Hepatocyte (in vitro differentiated cells): ENCODE data around the gene CHPT1. TPM values are rescaled to one million over a fixed set of nuclear protein-coding genes. Genes with fewer than 3 reads are reported as not detected.

Source experiments
- DNase-seq: peaks from one replicate; pipeline ENCODE4 v3.0.0-alpha.2; 2016; ENCODE audit warnings: low spot score
- H2AFZ ChIP-seq: fragments of 200-600 bp; sonication (generic); 2 replicates; pipeline ENCODE4 v1.6.0; 2016; ENCODE audit warnings: antibody characterized with exemption, mild to moderate bottlenecking
- H3K27ac ChIP-seq: fragments of 200-600 bp; sonication (generic); 2 replicates; pipeline ENCODE4 v1.5.1; 2016; ENCODE audit warnings: mild to moderate bottlenecking
- H3K27me3 ChIP-seq: fragments of 200-600 bp; sonication (generic); 2 replicates; pipeline ENCODE4 v1.6.1; 2016
- H3K36me3 ChIP-seq: fragments of 200-600 bp; sonication (generic); replicated peaks from 2 replicates; pipeline ENCODE4 v1.5.1; 2016; ENCODE audit warnings: low read depth; ENCODE audit not compliant: insufficient read depth
- H3K4me1 ChIP-seq: fragments of 200-600 bp; sonication (generic); 2 replicates; pipeline ENCODE4 v1.5.1; 2016; ENCODE audit warnings: mild to moderate bottlenecking, moderate library complexity; ENCODE audit not compliant: insufficient read depth
- H3K4me2 ChIP-seq: fragments of 200-600 bp; sonication (generic); 2 replicates; pipeline ENCODE4 v1.6.0; 2016
- H3K4me3 ChIP-seq: fragments of 200-600 bp; sonication (generic); 2 replicates; pipeline ENCODE4 v1.5.1; 2016; ENCODE audit warnings: mild to moderate bottlenecking
- H3K79me2 ChIP-seq: fragments of 200-600 bp; sonication (generic); 2 replicates; pipeline ENCODE4 v1.6.0; 2017; ENCODE audit warnings: mild to moderate bottlenecking
- H3K9me2 ChIP-seq: fragments of 200-600 bp; sonication (generic); replicated peaks from 2 replicates; pipeline ENCODE4 v1.6.0; 2017; ENCODE audit warnings: mild to moderate bottlenecking; ENCODE audit not compliant: insufficient read depth
- H3K9me3 ChIP-seq: fragments of 200-600 bp; sonication (generic); 2 replicates; pipeline ENCODE4 v1.5.1; 2016; ENCODE audit warnings: low read depth, mild to moderate bottlenecking
- H4K20me1 ChIP-seq: fragments of 200-600 bp; sonication (generic); 2 replicates; pipeline ENCODE4 v1.6.0; 2016; ENCODE audit warnings: mild to moderate bottlenecking; ENCODE audit not compliant: insufficient read depth, poor library complexity, severe bottlenecking
- EZH2 ChIP-seq: fragments of 200-600 bp; sonication (generic); IDR thresholded peaks from 2 replicates; pipeline ENCODE4 v1.6.1; 2016; ENCODE audit warnings: antibody characterized with exemption, mild to moderate bottlenecking, borderline replicate concordance
- EZH2phosphoT487 ChIP-seq: fragments of 200-600 bp; sonication (generic); IDR thresholded peaks from one replicate; pipeline ENCODE4 v1.6.1; 2018; ENCODE audit warnings: antibody characterized with exemption, mild to moderate bottlenecking, low read depth, moderate library complexity; ENCODE audit not compliant: unreplicated experiment, severe bottlenecking
- WGBS: methylation state at CpG from one replicate; pipeline ENCODE4 v1.1.6; 2016; ENCODE audit warnings: low lambda C conversion rate; ENCODE audit errors: missing lambda C conversion rate; 5-methylcytosine and 5-hydroxymethylcytosine counted together
- polyA plus RNA-seq: library from polyadenylated mRNA; unstranded; fragments of >200 nt; fragmentation: Nextera tagmentation; extraction: Ambion mirVana; gene quantifications from 2 replicates; pipeline ENCODE4 v1.2.1, GENCODE V29; 2016
- small RNA-seq: library from RNA; depleted of rRNA; stranded (forward); fragments of <200 nt; gene quantifications from one replicate; pipeline ENCODE3, GENCODE V24; 2014
- total RNA-seq: library from RNA; depleted of rRNA; stranded (reverse); fragments of >200 nt; gene quantifications from 2 replicates; pipeline ENCODE4 v1.2.3, GENCODE V29; 2014
- TF ChIP-seq, protein P1 (sequence below): fragments of 200-600 bp; sonication (generic); IDR thresholded peaks from 2 replicates; pipeline ENCODE4 v1.5.1; 2016; ENCODE audit warnings: antibody characterized with exemption, mild to moderate bottlenecking; ENCODE audit not compliant: poor library complexity

CHPT1 gene
- total and polyA plus RNA-seq, 2 experiments from 2014 or later, result 92.3 to 127 TPM

DNA sequence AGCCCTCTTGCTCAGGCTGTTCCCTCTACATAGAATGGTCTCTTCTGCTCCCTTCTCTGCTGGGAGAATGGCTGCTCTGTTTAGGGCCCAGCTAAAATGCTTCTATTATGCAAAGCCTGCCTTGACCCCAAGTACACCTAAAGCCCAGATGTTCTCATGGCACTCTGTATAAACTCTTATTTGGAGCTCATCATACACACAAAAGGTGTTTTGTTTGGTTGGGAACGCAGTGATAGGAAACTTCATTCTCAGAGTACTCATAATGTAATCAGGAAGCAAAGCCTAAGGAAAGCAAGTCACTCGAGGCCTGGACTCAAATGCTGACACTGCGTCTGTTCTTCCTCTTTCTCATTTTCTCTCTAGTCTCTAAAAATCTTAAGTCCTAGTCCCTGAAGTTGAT is 80.0 kb downstream of the CHPT1 start:
- H3K4me1 ChIP-seq, result peaks cover 7% of the 10 kb centered on the region
- H3K9me3 ChIP-seq, result no peaks in the 10 kb centered on the region
- no peaks in the 10 kb centered on the region for H3K27me3 ChIP-seq
- TF ChIP-seq EZH2 (no peak), EZH2phosphoT487 (no peak)
- TF ChIP-seq, protein P1, sequence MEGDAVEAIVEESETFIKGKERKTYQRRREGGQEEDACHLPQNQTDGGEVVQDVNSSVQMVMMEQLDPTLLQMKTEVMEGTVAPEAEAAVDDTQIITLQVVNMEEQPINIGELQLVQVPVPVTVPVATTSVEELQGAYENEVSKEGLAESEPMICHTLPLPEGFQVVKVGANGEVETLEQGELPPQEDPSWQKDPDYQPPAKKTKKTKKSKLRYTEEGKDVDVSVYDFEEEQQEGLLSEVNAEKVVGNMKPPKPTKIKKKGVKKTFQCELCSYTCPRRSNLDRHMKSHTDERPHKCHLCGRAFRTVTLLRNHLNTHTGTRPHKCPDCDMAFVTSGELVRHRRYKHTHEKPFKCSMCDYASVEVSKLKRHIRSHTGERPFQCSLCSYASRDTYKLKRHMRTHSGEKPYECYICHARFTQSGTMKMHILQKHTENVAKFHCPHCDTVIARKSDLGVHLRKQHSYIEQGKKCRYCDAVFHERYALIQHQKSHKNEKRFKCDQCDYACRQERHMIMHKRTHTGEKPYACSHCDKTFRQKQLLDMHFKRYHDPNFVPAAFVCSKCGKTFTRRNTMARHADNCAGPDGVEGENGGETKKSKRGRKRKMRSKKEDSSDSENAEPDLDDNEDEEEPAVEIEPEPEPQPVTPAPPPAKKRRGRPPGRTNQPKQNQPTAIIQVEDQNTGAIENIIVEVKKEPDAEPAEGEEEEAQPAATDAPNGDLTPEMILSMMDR, result no peak
- no peaks in the 10 kb centered on the region for H3K36me3 ChIP-seq
- no peak overlapping the region for H3K4me3 ChIP-seq
- no peaks in the 10 kb centered on the region for H4K20me1 ChIP-seq
- H3K27ac ChIP-seq, result no peak overlapping the region
- 82% methylated on average over 3 of the region's 3 CpGs for WGBS
- no peak overlapping the region for H3K4me2 ChIP-seq
- no peak for DNase-seq
- H3K9me2 ChIP-seq, result no peaks in the 10 kb centered on the region
- no peak overlapping the region for H2AFZ ChIP-seq
- no peaks in the 10 kb centered on the region for H3K79me2 ChIP-seq

DNA sequence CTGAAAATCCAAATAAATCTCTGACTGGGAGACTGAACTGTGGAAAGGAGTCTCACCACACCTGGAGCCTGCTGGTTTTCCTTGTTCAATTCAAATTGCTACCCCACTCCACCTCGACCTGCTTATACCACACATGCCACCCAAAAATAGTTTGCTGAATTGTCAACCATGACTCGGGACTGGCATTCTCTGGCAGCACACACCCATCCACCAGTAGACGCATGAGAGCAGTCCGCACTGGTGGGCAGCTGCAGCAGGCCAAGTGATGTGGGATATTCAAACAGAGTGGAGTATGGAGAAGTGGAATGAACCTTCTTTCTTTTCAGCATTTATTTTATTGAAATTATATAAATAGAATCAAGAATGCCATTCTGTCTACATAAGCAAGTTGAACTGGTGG is 80.5 kb downstream of the CHPT1 start:
- Histone ChIP-seq H3K79me2 (no peaks in the 10 kb centered on the region), H3K27ac (no peak overlapping the region), H3K36me3 (no peaks in the 10 kb centered on the region), H3K4me3 (no peak overlapping the region), H2AFZ (no peak overlapping the region), H4K20me1 (no peaks in the 10 kb centered on the region), H3K4me2 (no peak overlapping the region), H3K9me2 (no peaks in the 10 kb centered on the region), H3K9me3 (no peaks in the 10 kb centered on the region), H3K27me3 (no peaks in the 10 kb centered on the region), H3K4me1 (peaks cover 7% of the 10 kb centered on the region)
- DNase-seq, result no peak
- 92% methylated on average over 4 of the region's 4 CpGs for WGBS
- no peak for TF ChIP-seq EZH2
- no peak for TF ChIP-seq EZH2phosphoT487
- TF ChIP-seq, protein P1, result no peak

Small RNA genes within 50 kb of the gene (small RNA-seq; reads per million reads assigned to genes)
- gene RNU6-101P, result not detected
- gene RNY1P16, result not detected

Other genes with a start within 250 kb of the CHPT1 start
- gene SPIC, start 222.3 kb upstream of the CHPT1 start, total RNA-seq, result not detected in 2 replicates
- not detected in 2 replicates for gene SPIC, start 222.3 kb upstream of the CHPT1 start, polyA plus RNA-seq
- gene MYBPC1, start 102.7 kb upstream of the CHPT1 start, total RNA-seq, result 3.2 and 3.4 TPM in 2 replicates
- 1.1 and 1.7 TPM in 2 replicates for gene MYBPC1, start 102.7 kb upstream of the CHPT1 start, polyA plus RNA-seq
- 0.07 TPM in 1 of 2 replicates, not detected in the other for gene SYCP3, start 41.8 kb downstream of the CHPT1 start, total RNA-seq
- gene SYCP3, start 41.8 kb downstream of the CHPT1 start, polyA plus RNA-seq, result 1.0 and 1.2 TPM in 2 replicates
- 21.6 and 24.4 TPM in 2 replicates for gene GNPTAB, start 133.3 kb downstream of the CHPT1 start, total RNA-seq
- gene GNPTAB, start 133.3 kb downstream of the CHPT1 start, polyA plus RNA-seq, result 12.0 and 13.8 TPM in 2 replicates
- gene DRAM1, start 179.9 kb downstream of the CHPT1 start, total RNA-seq, result 24.0 and 26.0 TPM in 2 replicates
- gene DRAM1, start 179.9 kb downstream of the CHPT1 start, polyA plus RNA-seq, result 27.2 and 28.2 TPM in 2 replicates